Stimulated activated CD8-positive, alpha-beta memory T cell treated with anti-CD3 and anti-CD28 coated beads, Interleukin-4, amount 100 ng/mL, for 24 hours (primary cell): ENCODE data around the gene TPP2.

Experiments used
- DNase-seq: peaks from one replicate; pipeline ENCODE4 v3.0.0-alpha.2; 2020; ENCODE audit warnings: low read depth

The TPP2 gene

DNA sequence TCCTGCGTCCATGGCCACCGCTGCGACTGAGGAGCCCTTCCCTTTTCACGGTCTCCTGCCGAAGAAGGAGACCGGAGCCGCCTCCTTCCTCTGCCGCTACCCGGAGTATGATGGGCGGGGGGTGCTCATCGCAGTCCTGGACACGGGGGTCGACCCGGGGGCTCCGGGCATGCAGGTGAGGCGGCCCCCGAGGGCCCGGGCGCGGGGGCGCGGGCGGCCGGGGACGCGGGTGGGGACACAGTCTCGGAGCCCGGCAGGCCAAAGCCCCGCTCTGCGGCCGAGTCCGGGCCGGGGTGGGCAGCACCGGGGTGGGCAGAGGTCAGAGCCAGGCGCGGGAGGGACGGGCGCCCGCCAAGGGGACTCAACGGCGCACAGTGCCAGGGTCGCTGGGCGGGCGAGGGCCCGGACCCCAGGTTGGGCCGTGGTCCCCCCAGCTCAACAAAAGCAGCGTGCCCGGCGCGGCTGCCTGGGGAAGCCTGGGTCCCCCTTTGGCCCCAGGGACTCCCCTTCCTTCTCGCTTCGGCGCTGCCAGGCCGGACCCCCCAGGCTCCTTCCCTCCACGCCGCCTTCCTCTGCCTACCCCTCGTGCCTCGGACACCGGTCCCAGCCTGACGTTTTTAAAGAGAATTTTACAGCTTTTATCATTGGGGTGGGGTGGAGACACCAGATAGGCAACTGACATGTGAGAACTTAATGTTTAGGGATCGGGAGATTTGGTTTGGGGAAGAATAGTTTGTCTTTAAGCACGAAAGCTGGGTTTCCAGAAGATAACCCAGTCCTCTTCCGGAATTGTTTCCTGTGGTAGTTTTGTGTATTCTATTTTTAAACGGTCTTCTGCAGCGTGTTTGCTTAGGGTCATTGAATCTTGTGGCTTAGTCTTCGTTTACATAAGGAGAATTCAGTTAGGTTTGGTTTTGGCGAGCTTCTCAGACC is 509 bp downstream of the TPP2 start:
- no peak for DNase-seq

- DNase-seq, result no peak
Measured at GRCh38 chr13:102598061-102598460, 1.3 kb downstream of the TPP2 start.

GRCh38 chr13:102599426-102600012 is 2.7 kb downstream of the TPP2 start:
- DNase-seq, result no peak

- no peak for DNase-seq
Measured at GRCh38 chr13:102606537-102607309, 9.9 kb downstream of the TPP2 start.

DNA sequence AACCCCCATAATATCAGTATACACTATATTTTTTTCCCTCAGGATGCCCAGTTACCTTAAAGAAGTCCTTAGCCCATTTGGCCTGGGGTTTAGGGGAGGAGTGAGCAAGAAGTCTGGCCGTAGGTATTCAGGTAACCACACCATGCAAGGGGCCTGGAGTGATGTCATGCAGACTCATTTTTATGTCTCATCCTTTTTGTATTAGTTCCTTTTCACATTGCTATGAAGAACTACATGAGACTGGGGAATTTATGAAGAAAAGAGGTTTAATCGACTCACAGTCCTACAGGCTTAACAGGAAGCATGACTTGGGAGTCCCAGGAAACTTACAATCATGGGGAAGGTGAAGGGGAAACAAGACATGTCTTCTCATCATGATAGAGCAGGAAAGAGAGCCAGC is 12.2 kb downstream of the TPP2 start:
- no peak for DNase-seq

- no peak for DNase-seq
Measured at GRCh38 chr13:102609696-102610095, 12.9 kb downstream of the TPP2 start.

GRCh38 chr13:102610296-102610895 is 13.6 kb downstream of the TPP2 start:
- DNase-seq, result no peak

GRCh38 chr13:102617697-102618350 is 21.0 kb downstream of the TPP2 start:
- DNase-seq, result no peak

- DNase-seq, result no peak
Measured at GRCh38 chr13:102620516-102620915, 23.7 kb downstream of the TPP2 start.

DNA sequence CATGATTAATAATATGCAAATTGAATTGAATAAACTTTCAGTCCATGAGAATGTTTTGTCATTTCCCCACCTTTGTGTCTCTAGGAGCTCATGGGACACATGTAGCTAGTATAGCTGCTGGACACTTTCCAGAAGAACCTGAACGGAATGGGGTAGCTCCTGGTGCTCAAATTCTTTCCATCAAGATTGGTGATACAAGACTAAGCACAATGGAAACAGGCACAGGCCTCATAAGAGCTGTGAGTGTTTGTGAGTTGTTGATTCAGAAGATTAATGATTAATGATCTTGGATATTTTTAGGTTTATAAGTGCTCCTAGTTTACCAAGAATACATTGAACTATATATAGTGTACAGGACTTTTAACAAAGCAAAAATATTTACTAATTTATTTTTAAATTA is 30.1 kb downstream of the TPP2 start:
- no peak for DNase-seq

DNA sequence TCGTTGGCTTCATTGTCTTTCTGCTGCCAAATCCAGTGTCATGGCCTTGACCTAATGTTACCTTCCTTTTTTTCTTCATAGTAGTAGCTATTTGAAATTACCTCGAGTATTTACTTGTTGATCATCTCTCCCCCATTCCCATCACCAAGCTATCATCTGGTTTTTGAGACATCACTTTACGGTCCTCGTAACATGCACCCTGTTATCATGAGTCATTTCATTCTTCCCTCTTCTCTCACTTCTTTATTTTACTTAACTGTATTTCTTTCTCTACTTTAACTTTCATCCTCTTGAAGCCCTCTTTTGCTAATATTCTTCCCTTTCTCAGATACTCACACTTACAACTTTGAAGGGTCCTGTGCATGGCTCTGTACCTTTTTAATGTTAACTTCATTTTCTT is 31.8 kb downstream of the TPP2 start:
- no peak for DNase-seq

GRCh38 chr13:102631198-102631597 is 34.4 kb downstream of the TPP2 start:
- no peak for DNase-seq

- no peak for DNase-seq
Measured at GRCh38 chr13:102638741-102639140, 42.0 kb downstream of the TPP2 start.

DNA sequence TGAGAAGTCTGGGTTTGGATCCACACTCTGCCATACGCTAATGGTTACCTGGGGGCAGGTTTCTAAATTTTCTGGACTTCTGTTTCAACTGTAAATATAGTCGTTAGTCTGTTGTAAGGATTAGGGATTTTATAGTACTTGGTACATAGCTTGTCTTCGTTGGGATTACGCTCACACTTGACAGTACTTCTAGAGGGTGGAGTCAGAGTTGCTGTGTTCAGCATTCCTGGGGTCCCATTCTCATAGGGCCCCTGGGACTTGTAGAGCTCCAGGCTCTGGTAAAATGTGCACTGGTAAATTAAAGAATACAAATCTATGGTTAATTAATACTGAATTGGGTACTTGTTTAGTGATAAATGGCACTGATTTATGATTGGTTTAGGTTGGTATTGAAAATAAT is 45.2 kb downstream of the TPP2 start:
- no peak for DNase-seq

- DNase-seq, result no peak
Measured at GRCh38 chr13:102642475-102642874, 45.7 kb downstream of the TPP2 start.

GRCh38 chr13:102643656-102644055 is 46.9 kb downstream of the TPP2 start:
- no peak for DNase-seq

DNA sequence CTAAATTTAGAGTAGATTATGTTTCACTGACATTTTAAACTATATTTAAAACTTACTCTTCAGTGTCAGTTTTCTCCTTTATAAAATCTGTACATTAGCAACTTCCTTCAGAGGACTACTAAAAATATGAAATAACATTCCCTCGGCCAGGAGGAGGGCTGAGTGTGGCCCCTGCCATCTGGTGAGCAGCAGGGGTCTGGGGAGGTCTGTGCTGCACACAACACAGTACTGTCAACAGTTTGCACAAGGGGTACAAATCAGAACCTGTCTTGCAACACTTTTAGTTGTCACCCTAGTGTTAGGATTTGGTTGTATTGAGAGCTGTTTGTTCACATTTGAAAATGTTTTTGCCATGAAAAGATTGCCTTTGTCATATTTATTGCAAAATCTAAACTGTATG is 48.9 kb downstream of the TPP2 start:
- DNase-seq, result no peak

- DNase-seq, result no peak
Measured at GRCh38 chr13:102648046-102648445, 51.3 kb downstream of the TPP2 start.

- DNase-seq, result no peak
Measured at GRCh38 chr13:102650444-102650843, 53.7 kb downstream of the TPP2 start.

GRCh38 chr13:102651392-102651791 is 54.6 kb downstream of the TPP2 start:
- no peak for DNase-seq

DNA sequence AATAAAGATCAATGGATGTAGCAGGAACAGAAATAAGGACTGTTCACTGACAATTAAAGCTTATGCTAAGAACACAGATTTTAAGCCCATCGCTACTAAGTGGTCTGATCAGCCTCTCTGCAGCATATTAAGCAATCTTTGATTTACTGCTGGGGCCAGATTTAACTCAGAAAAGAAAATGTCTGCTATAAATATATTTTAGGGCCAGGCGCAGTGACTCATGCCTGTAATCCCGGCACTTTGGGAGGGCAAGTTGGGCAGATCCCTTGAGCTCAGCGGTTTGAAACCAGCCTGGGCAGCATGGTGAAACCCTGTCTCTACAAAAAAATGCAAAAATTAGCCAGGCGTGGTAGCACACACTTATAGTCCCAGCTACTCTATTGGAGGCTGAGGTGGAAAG is 55.1 kb downstream of the TPP2 start:
- DNase-seq, result no peak

DNA sequence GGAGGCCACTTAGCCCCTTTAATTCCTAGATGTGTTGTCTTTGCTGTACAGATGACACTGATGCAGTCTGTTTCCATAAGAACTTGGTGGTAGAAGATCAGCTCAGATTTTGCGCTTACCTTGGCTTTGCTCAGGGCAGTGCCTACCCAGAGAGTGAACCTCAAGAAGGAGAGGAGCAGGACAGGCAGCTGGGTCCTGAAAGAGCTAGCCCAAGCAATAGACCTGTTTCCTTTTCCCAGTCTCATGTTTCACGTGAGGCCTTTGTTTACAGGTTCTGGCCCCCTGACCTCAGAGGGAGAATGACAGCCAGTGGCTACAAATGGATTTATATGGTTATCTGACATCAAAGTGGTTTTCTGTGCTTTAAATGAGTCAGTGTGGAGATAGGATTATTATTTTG is 58.0 kb downstream of the TPP2 start:
- no peak for DNase-seq
